Cortex of kidney (tissue), 1 donor: ENCODE results near the gene ZSWIM3.
"Not testable (repeated sequence)": the region's sequence is repeated elsewhere in the genome, so short reads cannot be mapped to it uniquely, and the experiment has no call there.

Experiments
- DNase-seq: peaks from one replicate; lab custom pipeline; 2025; lab: John Stamatoyannopoulos, UW

Gene ZSWIM3

DNA sequence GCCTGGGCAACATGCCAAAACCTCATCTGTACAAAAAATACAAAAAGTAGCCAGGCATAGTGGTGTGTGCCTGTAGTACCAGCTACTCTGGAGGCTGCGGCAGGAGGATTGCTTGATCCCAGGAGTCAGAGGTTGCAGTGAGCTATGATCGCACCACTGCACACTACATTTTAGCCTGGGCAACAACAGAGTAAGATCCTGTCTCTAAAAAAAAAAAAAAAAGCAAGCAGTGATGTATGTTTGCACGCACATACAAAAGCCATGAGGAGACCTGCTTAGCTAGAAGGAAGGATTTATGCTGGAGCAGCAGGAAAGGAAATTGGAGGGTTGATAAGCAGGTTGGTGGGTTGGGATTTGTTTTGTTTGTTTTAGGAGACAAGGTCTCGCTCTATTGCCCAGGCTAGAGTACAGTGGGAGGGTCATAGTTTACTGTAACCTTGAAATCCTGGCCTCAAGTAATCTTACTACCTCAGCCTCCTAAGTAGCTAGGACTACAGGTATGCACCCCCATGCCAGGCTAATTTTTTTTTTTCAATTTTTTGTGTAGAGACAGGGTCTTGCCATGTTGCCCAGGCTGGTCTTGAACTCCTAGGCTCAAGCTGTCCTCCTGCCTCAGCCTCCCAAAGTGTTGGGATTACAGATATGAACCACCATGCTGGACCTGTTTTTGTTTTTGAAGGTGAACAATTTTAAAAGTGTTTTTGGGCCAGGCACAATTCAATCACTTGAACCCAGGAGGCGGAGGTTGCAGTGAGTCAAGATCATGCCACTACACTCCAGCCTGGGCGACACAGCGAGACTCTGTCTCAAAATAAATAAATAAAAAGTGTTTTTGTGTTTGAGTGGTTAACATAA is 4.0 kb downstream of the ZSWIM3 start:
- no peak for DNase-seq

DNA sequence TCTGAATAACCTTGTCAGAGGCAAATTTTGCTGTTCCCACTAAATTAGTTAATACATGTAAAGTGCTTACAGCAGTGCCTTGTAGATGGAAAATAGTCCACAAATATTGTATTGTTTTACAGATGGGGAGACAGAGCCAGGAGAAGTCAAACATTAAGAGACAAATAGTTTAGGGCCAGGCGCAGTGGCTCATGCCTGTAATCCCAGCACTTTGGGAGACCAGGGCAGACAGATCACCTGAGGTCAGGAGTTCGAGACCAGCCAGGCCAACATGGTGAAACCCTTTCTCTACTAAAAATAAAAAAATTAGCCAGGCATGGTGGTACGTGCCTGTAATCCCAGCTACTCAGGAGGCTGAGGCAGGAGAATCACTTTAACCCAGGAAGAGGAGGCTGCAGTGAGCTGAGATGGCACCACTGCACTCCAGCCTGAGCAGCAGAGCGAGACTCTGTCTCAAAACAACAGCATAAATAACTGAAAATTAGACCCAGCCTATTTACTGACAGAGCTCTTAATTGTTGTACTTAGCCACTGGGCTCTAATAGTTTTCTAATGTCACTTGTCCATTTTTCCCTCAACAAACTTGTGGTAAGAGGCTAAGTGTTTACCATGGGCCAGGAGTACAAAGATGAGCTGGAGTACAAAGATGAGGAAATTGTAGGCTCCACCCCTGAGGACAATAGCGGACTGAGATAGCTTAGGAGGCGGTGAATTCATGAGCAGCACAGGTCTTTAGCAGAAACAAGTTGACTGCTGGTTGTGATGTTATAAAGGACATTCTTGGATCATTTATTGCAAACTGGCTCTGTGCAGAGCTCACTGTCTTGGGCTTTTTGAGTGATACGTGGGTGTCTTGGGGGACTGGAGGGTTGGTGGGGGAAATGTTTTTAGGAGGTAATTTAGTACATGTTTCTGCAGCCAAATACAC is 6.4 kb downstream of the ZSWIM3 start:
- no peak for DNase-seq

DNA sequence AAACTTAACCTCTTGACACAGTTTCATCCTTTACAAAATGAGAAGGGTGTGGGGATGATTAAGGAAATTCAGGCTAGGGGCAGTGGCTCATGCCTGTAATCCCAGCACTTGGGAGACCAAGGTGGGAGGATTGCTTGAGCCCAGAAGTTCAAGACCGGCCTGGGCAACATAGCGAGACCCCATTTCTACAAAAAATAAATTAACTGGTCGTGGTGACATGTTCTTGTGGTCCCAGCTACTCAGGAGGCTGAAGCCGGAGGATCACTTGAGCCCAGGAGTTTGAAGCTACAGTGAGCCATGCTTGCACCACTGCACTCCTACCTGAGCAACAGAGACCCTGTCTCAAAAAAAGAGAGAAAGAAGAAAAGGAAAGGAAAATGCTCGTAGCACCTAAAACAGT is 9.0 kb downstream of the ZSWIM3 start:
- DNase-seq: no peak

DNA sequence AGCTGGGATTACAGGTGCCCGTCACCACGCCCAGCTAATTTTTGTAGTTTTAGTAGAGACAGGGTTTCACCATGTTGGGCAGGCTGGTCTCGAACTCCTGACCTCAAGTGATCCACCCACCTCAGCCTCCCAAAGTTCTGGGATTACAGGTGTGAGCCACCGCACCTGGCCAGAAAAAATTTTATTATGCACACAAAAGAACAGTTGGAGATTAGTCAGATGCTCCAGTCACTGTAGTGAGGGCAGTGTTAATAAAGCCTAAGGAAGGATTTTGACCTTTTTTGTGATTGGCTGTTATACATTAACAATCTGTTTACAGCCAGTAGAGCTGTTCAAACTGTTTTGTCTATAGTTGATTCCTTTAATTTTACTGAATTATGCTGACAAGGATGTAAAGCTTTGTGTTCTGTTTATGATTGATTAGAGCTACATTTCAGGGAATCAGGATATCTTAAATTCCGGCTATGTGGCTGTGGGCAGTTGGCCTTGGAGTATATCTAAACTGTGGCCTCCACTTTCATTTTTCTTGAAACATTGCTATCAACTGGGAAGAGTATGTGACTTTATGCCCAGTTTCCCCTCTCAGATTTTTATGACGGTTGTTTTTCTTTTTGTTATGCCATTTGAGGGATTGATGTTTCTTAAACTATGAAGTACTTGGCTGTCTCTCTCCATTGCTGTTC is 9.9 kb downstream of the ZSWIM3 start:
- no peak for DNase-seq

DNA sequence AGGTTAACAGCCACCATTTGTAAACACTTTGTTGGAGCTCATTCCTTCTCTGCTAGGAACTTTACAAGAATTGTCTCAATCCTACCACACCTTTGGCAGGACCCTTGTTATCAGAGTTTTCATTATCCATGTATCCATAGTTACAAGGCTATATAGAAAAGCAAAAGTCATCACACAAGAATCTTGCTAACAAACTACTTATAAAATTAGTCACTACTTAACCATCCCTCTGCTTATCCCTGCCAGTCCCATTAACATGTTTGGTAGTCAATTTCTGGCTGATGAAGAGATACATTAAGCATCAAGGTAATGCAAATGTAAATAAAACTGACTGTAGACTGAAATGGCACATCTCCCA is 10.4 kb downstream of the ZSWIM3 start:
- DNase-seq: no peak

GRCh38 chr20:45872626-45873025 is 15.2 kb downstream of the ZSWIM3 start:
- DNase-seq: no peak

- no peak for DNase-seq
These were observed 16.1 kb downstream of the ZSWIM3 start for GRCh38 chr20:45873409-45874103.

DNA sequence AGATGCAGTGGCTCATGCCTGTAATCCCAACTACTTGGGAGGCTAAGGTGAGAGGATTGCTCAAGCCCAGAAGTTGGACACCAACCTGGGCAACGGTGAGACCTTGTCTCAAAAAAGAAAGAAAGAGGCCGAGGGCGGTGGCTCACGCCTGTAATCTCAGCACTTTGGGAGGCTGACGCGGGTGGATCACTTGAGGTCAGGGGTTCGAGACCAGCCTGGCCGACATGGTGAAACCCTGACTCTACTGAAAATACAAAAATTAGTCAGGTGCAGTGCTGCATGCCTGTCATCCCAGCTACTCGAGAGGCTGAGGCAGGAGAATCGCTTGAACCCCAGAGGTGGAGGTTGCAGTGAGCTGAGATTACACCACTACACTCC is 16.7 kb downstream of the ZSWIM3 start:
- DNase-seq: not testable (repeated sequence)

DNA sequence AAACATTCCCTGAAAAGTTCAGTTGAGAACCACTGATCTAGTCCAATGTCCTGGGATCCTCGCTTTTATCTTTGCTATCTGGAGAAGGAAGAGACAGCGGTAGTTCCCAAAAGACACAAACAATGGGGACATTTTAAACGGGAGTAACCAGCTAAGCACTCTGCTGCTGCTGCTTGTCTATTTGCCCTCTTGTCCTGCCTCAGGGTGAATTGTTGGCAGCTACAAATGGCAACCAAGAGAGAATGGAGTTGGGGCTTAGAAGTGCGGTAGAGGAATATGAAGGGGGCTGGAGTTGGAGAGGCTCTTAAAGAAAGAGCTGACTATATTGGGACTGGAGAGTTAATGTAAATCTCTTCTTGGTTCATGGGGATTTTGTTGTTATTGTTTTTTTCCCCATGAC is 17.2 kb downstream of the ZSWIM3 start:
- DNase-seq: no peak

DNA sequence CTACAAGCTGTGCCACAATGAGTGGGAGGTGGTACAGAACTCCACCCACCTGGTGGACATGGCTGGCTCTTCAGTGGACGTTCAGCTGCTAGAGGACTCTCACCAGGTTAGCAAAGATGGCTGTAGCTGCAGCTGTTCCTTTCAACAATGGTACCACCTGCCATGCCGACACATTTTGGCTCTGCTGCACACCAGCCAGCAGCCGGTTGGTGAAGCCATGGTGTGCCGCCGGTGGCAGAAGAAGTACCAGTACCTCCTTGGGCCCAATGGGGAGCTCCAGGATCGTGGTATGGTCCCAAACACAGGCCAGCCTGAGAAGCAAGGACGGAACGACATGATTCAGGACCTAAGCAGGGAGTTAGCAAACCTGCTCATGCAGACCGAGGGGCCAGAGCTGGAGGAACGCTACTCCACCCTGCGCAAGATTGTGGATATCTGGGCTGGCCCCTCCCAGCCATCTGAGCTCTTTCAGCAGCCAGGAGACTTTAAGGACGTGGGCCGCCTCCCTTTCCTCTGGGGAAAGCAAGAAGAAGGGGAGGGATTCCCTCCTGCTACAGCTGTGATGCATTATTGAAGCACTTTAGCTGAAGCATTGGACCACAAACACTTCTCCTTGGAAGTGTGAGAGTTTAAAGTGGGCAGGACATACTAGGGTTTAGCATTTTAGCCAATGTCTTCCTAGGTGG is 20.8 kb downstream of the ZSWIM3 start:
- DNase-seq: no peak

DNA sequence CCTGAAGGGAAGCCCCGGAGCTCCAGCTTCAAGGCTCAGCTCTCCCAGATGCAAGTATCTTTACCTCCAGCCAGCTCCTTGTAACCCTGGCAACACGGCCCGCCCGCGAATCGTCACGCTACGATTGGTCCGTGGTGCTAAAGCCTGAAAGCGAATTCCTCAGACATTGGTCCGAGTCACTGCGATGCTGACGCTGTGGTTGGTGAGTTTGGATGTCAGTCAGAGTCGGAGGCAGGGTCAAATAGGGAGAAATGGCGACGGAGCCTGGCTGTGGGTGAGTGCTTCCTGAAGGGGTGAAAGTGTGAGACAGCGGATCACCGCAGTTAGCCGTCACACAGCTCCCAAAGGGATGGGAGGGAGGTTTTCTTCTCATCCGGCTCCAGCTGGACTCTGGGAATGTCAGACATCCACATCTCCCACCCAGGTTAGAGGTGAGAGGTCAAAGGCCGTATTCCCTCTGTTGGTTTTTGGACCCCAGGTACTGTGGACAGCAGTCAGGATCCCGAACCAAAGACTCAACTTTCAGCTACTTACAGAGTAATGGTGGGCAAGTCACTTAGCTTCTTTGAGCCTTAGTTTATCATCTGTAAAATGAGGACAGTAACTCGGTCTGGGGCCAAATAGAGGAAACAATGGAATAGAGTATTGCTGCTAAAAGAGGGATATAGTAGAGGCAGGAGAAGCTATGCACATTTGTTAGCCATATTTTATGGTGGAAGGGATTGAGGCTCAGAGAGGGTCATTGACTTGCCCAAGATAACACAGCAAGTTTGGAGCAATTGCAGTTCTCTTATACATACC is 23.8 kb downstream of the ZSWIM3 start, which contains the start of gene ZSWIM1:
Gene ZSWIM1, plus strand, starts transcription at position 240 of the 801 bp plus-strand sequence. CDS start 1,366 bp downstream, outside the sequence.
- DNase-seq: no peak

- no peak for DNase-seq
These were observed 25.2 kb downstream of the ZSWIM3 start for GRCh38 chr20:45882469-45883099.

- no peak for DNase-seq
These were observed 25.7 kb downstream of the ZSWIM3 start for GRCh38 chr20:45883100-45883469.

DNA sequence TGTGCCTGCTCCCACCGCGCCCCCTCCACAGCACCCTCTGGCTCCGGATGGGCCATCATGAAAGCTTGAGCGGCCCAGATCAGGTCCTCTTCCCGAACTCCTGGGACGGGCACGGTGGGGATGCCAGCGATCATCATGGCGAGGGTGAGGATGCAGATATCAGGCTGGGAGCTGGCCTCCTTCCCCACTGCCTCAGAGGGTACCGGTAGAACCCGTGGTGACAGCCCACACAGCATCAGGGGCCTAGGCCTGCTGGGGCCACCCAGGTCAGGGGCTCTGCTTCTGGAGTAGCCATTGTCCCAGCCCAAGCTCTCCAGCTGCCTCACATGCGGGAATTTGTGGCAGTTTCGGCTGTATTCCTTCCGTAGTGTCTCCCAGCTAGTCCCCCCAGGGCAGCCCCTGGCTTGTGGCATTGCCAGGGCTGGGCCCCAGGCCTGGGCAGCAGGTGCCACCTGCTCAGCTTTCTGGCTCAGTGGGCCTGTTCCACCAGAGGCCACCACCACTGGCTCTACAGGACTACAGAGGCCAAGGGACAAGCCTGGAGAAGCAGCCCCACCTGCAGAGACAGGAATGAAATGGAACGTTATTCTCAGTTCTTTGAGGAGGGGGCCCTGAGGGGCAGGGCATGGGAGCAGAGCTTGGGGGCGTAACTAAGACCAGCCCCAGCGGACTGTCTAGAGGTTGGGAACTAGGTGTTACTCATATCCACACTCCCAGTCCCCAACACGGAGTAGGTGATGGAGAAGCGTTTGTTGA is 29.4 kb downstream of the ZSWIM3 start:
- no peak for DNase-seq

DNA sequence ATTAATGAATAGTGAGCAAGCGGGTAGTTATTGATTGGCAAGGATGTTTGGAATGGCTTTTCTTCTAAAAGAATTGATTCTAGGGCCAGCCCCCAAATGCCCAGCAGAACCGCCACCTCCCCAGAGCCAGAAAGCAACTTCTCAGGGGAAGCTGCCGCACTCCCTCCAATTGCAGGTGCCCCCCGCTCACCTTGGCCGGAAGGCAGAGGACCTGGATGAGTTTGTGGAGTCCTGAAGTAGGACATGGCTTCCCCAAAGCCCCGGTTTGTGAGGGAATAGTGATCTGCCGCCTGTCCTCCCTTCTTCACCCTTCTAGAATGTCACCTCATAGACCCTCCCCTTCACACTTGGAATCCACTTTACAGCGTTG is 29.9 kb downstream of the ZSWIM3 start, which contains the start of gene SPATA25:
Gene SPATA25, minus strand, starts transcription at position 277 of the 370 bp plus-strand sequence. Its CDS starts 32 bp downstream, at position 245.
- DNase-seq: no peak

GRCh38 chr20:45888681-45889080 is 31.3 kb downstream of the ZSWIM3 start:
- DNase-seq: no peak

- DNase-seq: no peak
These were observed 32.9 kb downstream of the ZSWIM3 start for GRCh38 chr20:45890077-45890984.
